CD4-positive, alpha-beta T cell treated with Interleukin-10 for 1 hour (primary cell): ENCODE data around the gene MLLT3.

Source experiments
- DNase-seq: peaks from one replicate; pipeline ENCODE4 v3.0.0-alpha.2; 2020

The MLLT3 gene

DNA sequence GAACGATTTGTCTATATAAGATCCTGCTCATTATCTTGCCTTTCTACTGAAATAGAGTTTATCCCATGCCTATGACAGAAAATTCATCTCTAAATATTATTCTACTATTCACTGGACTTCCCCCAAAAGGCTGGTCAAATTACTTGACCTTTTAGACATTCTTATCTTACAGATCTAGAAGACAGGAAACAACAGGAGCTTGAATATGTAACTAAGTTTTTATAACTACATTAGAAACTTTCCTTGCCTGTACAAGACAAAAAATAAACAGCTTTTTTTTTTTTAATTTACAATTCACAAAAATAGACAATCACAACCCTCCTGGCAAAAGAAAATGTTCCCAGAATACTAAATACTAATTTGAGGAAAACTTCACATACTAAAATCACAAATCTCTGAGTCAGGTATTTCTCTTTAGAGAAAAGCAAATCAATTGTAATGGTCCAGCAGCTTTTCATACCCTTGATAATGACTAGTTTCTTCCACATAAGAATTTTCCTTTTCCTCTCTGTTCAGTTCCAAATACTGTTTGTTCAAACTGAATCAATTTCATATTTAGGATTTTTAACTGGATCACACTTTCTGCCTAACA, 68.6 kb downstream of the MLLT3 start:
- DNase-seq: no peak

DNA sequence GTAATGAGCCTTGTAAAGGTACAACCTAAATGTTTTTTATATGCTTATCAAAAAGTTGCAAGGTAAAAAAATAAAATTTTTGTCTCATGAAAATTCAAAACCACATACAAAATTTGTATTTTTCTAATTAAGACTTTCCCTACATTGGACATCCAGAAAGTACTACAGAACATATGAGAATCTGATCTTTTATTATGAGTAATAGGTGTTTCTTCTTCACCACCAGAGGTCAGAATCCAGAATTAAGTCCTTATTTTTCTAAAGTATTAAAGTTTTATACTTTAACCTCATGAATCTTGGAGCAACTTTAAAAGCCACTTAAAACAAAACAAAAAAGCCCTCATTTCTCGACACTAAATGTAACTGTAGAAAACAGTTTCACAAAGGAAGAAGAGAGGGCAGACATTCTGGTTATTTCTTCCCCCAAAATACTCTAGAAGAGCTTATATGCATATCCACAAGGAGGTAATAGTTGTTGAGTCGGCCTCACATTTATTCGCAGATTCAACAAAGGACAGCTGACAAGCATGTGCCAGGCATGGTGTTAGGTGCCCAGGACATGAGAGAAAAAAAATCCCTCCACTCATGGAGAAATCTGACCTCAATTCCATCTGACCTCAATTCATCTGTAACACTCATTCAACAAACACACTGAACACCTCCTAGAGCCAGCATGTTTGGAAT, 69.3 kb downstream of the MLLT3 start:
- DNase-seq: peak; percentile 7

DNA sequence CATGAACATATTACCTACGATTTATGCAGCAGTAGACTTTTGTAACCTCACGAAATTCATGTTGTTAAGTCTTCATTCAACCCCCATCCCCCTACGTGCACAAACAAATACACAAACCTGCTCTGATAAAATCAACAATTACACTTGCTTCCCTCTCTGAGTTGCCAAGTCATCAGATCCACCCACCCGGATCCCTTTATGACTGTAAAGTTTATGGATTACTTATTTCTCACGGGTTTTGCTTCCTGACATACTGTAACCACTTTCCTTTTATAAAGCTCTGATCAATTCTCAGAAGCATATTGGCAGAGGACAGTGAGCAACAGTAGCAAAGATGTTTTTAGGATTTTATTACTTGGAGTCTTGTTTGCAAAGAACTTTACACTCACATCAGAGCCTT, 70.5 kb downstream of the MLLT3 start:
- DNase-seq: no peak

- no peak for DNase-seq
These were observed 71.1 kb downstream of the MLLT3 start for GRCh38 chr9:20551236-20551635.

GRCh38 chr9:20550326-20550725, 72.0 kb downstream of the MLLT3 start:
- DNase-seq: no peak

- DNase-seq: no peak
These were observed 73.2 kb downstream of the MLLT3 start for GRCh38 chr9:20549053-20549452.

DNA sequence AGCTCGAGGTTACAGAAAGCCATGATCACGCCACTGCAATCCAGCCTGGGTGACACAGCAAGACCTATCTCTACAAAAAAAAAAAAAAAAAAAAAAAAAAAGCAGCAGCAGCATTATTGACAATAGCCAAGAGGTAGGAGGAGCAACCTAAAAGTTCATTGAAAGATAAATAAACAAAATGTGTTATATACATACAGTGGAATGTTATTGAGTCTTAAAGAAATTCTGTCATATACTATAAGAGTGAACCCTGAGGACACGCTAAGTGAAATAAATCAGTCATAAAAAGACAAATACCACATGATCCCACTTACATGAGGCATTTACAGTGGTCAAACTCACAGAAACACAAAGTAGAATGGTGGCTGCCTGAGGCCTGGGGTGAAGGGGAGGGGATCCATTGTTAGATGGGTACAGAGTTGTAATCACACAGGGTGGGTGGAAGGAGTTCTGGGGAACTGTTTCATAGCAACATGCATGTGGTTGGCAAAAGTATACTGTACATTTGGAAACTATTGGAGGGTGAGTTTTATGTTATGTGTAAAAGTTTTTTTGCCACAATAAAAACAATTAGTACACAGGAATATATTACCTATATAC, 77.2 kb downstream of the MLLT3 start:
- no peak for DNase-seq

- no peak for DNase-seq
These were observed 82.0 kb downstream of the MLLT3 start for GRCh38 chr9:20540169-20540863.

DNA sequence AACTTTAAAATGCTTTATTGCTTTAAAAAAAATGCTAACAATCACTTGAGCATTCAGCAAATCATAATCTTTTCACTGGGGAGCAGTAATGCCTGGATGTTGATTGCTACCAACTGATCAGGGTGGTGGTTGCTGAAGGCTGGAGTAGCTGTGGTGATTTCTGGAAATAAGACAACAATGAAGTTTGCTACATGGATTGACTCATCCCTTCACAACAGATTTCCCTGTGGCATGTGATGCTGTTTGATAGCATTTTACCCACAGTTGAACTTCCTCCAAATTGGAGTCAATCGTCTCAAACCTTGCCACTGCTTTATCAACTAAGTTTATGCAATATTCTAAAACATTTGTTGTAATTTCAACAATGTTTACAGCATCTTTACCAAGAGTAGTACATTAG, 83.3 kb downstream of the MLLT3 start:
- DNase-seq: no peak

GRCh38 chr9:20538092-20538491, 84.2 kb downstream of the MLLT3 start:
- no peak for DNase-seq

GRCh38 chr9:20537294-20537693, 85.0 kb downstream of the MLLT3 start:
- no peak for DNase-seq

GRCh38 chr9:20532584-20532983, 89.7 kb downstream of the MLLT3 start:
- DNase-seq: no peak

GRCh38 chr9:20529837-20530236, 92.5 kb downstream of the MLLT3 start:
- no peak for DNase-seq

DNA sequence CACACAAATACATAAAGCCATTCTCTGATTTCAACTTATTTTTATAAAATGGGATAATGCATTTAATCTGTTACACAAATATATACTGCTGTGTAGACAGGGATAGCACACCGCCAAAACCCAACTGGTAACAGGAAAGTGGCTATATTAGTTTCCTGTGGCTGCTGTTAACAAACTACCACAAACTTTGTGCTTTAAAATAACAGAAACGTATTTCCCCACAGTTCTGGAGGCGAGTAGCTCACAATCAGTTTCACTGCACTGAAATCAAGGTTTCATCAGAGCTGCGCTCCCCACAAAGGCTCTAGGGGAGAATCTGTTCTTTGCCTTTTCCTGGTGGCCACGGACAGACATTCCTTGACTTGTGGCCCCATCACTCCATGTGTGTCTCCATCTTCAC, 94.0 kb downstream of the MLLT3 start:
- no peak for DNase-seq

- no peak for DNase-seq
These were observed 95.6 kb downstream of the MLLT3 start for GRCh38 chr9:20526500-20527319.

DNA sequence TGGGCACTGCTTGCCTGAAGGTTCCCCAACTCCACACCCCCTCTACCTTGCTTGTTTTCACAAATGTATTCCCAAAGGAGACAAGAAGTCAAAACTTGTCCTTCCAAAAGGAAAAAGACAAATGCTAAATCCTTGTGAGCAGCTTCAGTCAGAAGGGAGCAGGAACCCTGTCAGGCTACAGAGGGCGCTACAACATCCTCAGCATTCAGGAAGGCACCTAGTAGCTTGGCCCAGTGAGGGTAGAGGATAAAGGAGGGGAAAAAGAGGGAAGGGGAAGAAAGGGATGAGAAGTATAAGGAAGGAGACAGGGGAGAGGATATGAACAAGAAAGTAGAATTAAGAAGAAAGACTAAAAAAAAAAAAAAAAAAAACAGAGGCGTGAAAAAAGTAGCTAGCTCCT, 97.5 kb downstream of the MLLT3 start:
- DNase-seq: no peak

DNA sequence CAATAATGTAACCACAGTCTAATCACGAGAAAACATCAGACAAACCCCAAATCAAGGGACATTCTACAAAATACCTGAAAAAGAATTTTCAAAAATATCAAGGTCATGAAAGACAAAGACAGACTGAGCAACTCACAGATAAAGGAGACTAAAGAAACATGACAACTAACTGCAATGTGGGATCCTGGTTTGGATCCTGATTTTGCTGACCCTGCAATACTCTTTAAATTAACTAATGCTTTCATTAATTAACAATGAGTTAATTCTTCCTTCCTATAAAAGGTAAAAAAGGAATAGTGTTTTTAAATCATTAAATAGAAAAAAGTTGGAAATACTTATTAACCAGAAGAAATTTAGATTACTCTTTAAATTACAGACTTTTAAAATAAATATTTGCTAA, 103.6 kb downstream of the MLLT3 start:
- DNase-seq: no peak

- no peak for DNase-seq
These were observed 109.0 kb downstream of the MLLT3 start for GRCh38 chr9:20513126-20513913.

GRCh38 chr9:20512636-20513035, 109.7 kb downstream of the MLLT3 start:
- DNase-seq: no peak

GRCh38 chr9:20512106-20512505, 110.2 kb downstream of the MLLT3 start:
- no peak for DNase-seq

DNA sequence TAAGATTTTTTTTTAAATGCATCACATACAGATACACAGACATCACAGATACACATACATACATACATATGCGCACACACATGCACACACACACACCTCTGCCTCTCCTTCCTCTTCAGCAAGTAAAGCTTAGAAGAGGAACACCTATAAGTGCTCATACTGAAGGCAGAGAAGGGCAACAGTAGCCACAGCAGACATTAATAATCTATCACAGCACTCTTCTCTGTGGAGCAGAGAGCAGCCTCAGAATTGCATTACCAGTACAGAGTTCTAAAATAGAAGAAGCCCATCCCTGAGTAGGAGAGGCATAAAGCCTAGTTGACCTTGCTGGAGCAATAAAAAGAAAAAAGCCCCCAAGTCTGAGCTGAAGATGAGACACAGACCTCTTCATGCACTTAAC, 110.6 kb downstream of the MLLT3 start:
- no peak for DNase-seq

- DNase-seq: no peak
These were observed 112.8 kb downstream of the MLLT3 start for GRCh38 chr9:20509466-20509865.
